Effector memory CD4-positive, alpha-beta T cell (primary cell): ENCODE data around the gene VPS37C.

Experiments used
- DNase-seq, 3 donors: peaks; one replicate each; pipeline ENCODE4 v3.0.0-alpha.2; 2020
- H3K27ac ChIP-seq: 2 replicates; pipeline ENCODE4 v1.7.0; 2013; ENCODE audit warnings: mild to moderate bottlenecking, low read length, moderate library complexity; ENCODE audit not compliant: insufficient read depth, poor library complexity, severe bottlenecking
- H3K27me3 ChIP-seq: replicated peaks from 2 replicates; pipeline ENCODE4 v1.7.0; 2013; ENCODE audit warnings: mild to moderate bottlenecking, low read length; ENCODE audit not compliant: insufficient read depth, control insufficient read depth, poor library complexity, severe bottlenecking
- H3K36me3 ChIP-seq: 2 replicates; pipeline ENCODE4 v1.7.0; 2013; ENCODE audit warnings: mild to moderate bottlenecking, low read length, moderate library complexity; ENCODE audit not compliant: control insufficient read depth, insufficient read depth
- H3K4me1 ChIP-seq: 2 replicates; pipeline ENCODE4 v1.7.0; 2013; ENCODE audit warnings: low read length, mild to moderate bottlenecking; ENCODE audit not compliant: control insufficient read depth, insufficient read depth, poor library complexity, severe bottlenecking
- H3K4me3 ChIP-seq: 2 replicates; pipeline ENCODE4 v1.7.0; 2013; ENCODE audit warnings: low read length, low read depth, mild to moderate bottlenecking; ENCODE audit not compliant: insufficient read depth, poor library complexity, severe bottlenecking
- H3K9me3 ChIP-seq: 2 replicates; pipeline ENCODE4 v1.7.0; 2013; ENCODE audit warnings: mild to moderate bottlenecking, low read length, moderate library complexity; ENCODE audit not compliant: control insufficient read depth

The VPS37C gene

GRCh38 chr11:61147271-61147670 is 14.0 kb downstream of the VPS37C start:
- Histone ChIP-seq H3K36me3 (no peaks in the 10 kb centered on the region), H3K27me3 (no peaks in the 10 kb centered on the region), H3K27ac (no peak overlapping the region), H3K9me3 (no peaks in the 10 kb centered on the region), H3K4me3 (no peak overlapping the region), H3K4me1 (no peaks in the 10 kb centered on the region)
- no peak for DNase-seq

- Histone ChIP-seq H3K27ac (no peak overlapping the region), H3K4me3 (no peak overlapping the region), H3K27me3 (no peaks in the 10 kb centered on the region), H3K36me3 (no peaks in the 10 kb centered on the region), H3K4me1 (no peaks in the 10 kb centered on the region), H3K9me3 (no peaks in the 10 kb centered on the region)
- no peak for DNase-seq
Observed at GRCh38 chr11:61146416-61146815, 14.8 kb downstream of the VPS37C start.

- no peak overlapping the region for H3K4me3 ChIP-seq
Observed at GRCh38 chr11:61145228-61146005, 15.8 kb downstream of the VPS37C start.

GRCh38 chr11:61144511-61145179 is 16.6 kb downstream of the VPS37C start:
- H3K4me1 ChIP-seq = no peaks in the 10 kb centered on the region
- no peak overlapping the region for H3K27ac ChIP-seq
- H3K9me3 ChIP-seq = no peaks in the 10 kb centered on the region
- no peaks in the 10 kb centered on the region for H3K36me3 ChIP-seq
- H3K4me3 ChIP-seq = no peak overlapping the region
- no peak for DNase-seq
- no peaks in the 10 kb centered on the region for H3K27me3 ChIP-seq

More at GRCh38 chr11:61145228-61146005, 15.8 kb downstream of the VPS37C start:
- Histone ChIP-seq H3K27me3 (no peaks in the 10 kb centered on the region), H3K4me1 (no peaks in the 10 kb centered on the region), H3K36me3 (no peaks in the 10 kb centered on the region), H3K27ac (no peak overlapping the region), H3K9me3 (no peaks in the 10 kb centered on the region)
- no peak for DNase-seq

- no peak for DNase-seq
- Histone ChIP-seq H3K27me3 (no peaks in the 10 kb centered on the region), H3K9me3 (no peaks in the 10 kb centered on the region), H3K36me3 (no peaks in the 10 kb centered on the region), H3K27ac (no peak overlapping the region), H3K4me1 (no peaks in the 10 kb centered on the region), H3K4me3 (no peak overlapping the region)
Observed at GRCh38 chr11:61142424-61142823, 18.8 kb downstream of the VPS37C start.

- no peak for DNase-seq
- Histone ChIP-seq H3K27ac (no peak overlapping the region), H3K4me3 (no peak overlapping the region), H3K4me1 (no peaks in the 10 kb centered on the region), H3K9me3 (no peaks in the 10 kb centered on the region), H3K36me3 (no peaks in the 10 kb centered on the region), H3K27me3 (no peaks in the 10 kb centered on the region)
Observed at GRCh38 chr11:61141601-61142028, 19.6 kb downstream of the VPS37C start.

GRCh38 chr11:61140416-61140815 is 20.8 kb downstream of the VPS37C start:
- Histone ChIP-seq H3K4me1 (no peaks in the 10 kb centered on the region), H3K4me3 (no peak overlapping the region), H3K9me3 (no peaks in the 10 kb centered on the region), H3K27ac (no peak overlapping the region), H3K36me3 (no peaks in the 10 kb centered on the region), H3K27me3 (no peaks in the 10 kb centered on the region)
- no peak for DNase-seq

GRCh38 chr11:61139387-61139786 is 21.8 kb downstream of the VPS37C start:
- H3K27me3 ChIP-seq = no peaks in the 10 kb centered on the region
- no peak for DNase-seq
- no peaks in the 10 kb centered on the region for H3K9me3 ChIP-seq
- no peak overlapping the region for H3K27ac ChIP-seq
- peaks cover 2% of the 10 kb centered on the region for H3K36me3 ChIP-seq
- H3K4me1 ChIP-seq = no peaks in the 10 kb centered on the region
- H3K4me3 ChIP-seq = no peak overlapping the region

- peaks cover 4% of the 10 kb centered on the region for H3K36me3 ChIP-seq
- no peak overlapping the region for H3K27ac ChIP-seq
- no peaks in the 10 kb centered on the region for H3K27me3 ChIP-seq
- H3K4me1 ChIP-seq = no peaks in the 10 kb centered on the region
- no peak for DNase-seq
- no peak overlapping the region for H3K4me3 ChIP-seq
- H3K9me3 ChIP-seq = no peaks in the 10 kb centered on the region
Observed at GRCh38 chr11:61138935-61139334, 22.3 kb downstream of the VPS37C start.

GRCh38 chr11:61134801-61135257 is 26.4 kb downstream of the VPS37C start:
- Histone ChIP-seq H3K36me3 (peaks cover 4% of the 10 kb centered on the region), H3K4me1 (peaks cover 4% of the 10 kb centered on the region), H3K9me3 (no peaks in the 10 kb centered on the region), H3K27me3 (no peaks in the 10 kb centered on the region), H3K4me3 (no peak overlapping the region), H3K27ac (no peak overlapping the region)
- DNase-seq = no peak
